Adrenal gland (tissue), 12 donors: ENCODE measurements around the gene TM4SF18. TPM values are rescaled to one million over a fixed set of nuclear protein-coding genes. Genes with fewer than 3 reads are reported as not detected.
A peak's percentile ranks its signal among the peaks of the same experiment; 100 is the strongest.

Experiments used
- DNase-seq, 7 donors: peaks; one replicate each; pipeline ENCODE4 v3.0.0-alpha.2; 2019 to 2020
- H3K27ac ChIP-seq, 5 donors: fragments of 200-600 bp; sonication (generic) in 4 of 5; 1 replicate in 3 of 5; 2 replicates in 2 of 5; pipeline versions ENCODE4 v1.5.1 to v1.8.0; 2016 to 2020; ENCODE audit warnings: mild to moderate bottlenecking in 1 of 5
- H3K27me3 ChIP-seq: fragments of 200-600 bp; 2 replicates; pipeline ENCODE4 v1.8.0; 2021
- H3K36me3 ChIP-seq, 2 donors: fragments of 200-600 bp; replicated peaks in 1 of 2; 1 replicate in 1 of 2; 2 replicates in 1 of 2; pipeline versions ENCODE4 v1.5.1 to v1.8.0; 2018 to 2022
- H3K4me1 ChIP-seq, 2 donors: fragments of 200-600 bp; replicated peaks in 1 of 2; 1 replicate in 1 of 2; 2 replicates in 1 of 2; pipeline versions ENCODE4 v1.5.1 to v1.8.0; 2018 to 2021
- H3K4me3 ChIP-seq, 4 donors: fragments of 200-600 bp; sonication (generic) in 3 of 4; one replicate each; pipeline ENCODE4 v1.5.1; 2016 to 2018
- H3K9me3 ChIP-seq, 3 donors: fragments of 200-600 bp; sonication (generic) in 1 of 3; replicated peaks in 1 of 3; 1 replicate in 2 of 3; 2 replicates in 1 of 3; pipeline versions ENCODE4 v1.5.1 to v1.8.0; 2016 to 2021
- CTCF ChIP-seq, 6 experiments: fragments of 450-650 bp in 4 of 6; fragments of 200-600 bp in 2 of 6; sonication (generic) in 1 of 6; IDR thresholded peaks; 1 replicate in 5 of 6; 2 replicates in 1 of 6; pipeline versions ENCODE4 v1.5.1 to v1.8.0; 2016 to 2021; ENCODE audit warnings: antibody characterized with exemption in 6 of 6, mild to moderate bottlenecking in 2 of 6, moderate library complexity in 1 of 6
- POLR2A ChIP-seq, 2 donors: fragments of 450-650 bp; IDR thresholded peaks; one replicate each; pipeline ENCODE4 v1.6.1; 2017; ENCODE audit warnings: antibody characterized with exemption in 2 of 2, mild to moderate bottlenecking in 2 of 2, moderate library complexity in 1 of 2
- WGBS, 4 donors: extraction: QIAGEN DNeasy Blood & Tissue Kit in 2 of 4; methylation state at CpG; one replicate each; pipeline versions ENCODE4 v1.1.5 to v1.1.7; 2013 to 2017; 5-methylcytosine and 5-hydroxymethylcytosine counted together
- intact Hi-C, 2 donors: fragments of 100-400 bp; cut with DNase I; formaldehyde crosslinking; loops; one replicate each; pipeline versions ENCODE4 v1.14.1 to v1.15.0; 2022 to 2023
- polyA plus RNA-seq, 3 donors: library from polyadenylated mRNA; stranded (reverse); fragments of 200-250 nt in 2 of 3; fragments of 350-450 nt in 1 of 3; fragmentation: Illumina TruSeq in 1 of 3; extraction: RNeasy Lipid Tissue Mini Kit (QIAGEN cat#74804) in 1 of 3; gene quantifications; one replicate each; pipeline ENCODE4 v1.2.3, GENCODE V29; 2013 to 2014
- total RNA-seq, 9 donors: library from RNA; depleted of rRNA in 4 of 9; stranded (reverse); fragments of >200 nt in 4 of 9; fragments of 120-200 nt in 1 of 9; fragmentation: NEBNext Ultra II Directional in 1 of 9; extraction: Animal tissue kit (Norgen Biotek cat#: 25700) in 1 of 9; gene quantifications; one replicate each; pipeline versions ENCODE4 v1.1.0 to v1.2.4, GENCODE V29; 2013 to 2023
- donor health status: healthy with polysubstance abuse.
- donor health status: Bipolar disorder and iron deficiency.
- donor health status: DM: yes; HTN: yes; CAD: no.
- donor health status: DM: no; HTN: no; CAD: no.
- donor health status: DM: no; HTN: no; CAD: no.
- donor health status: DM: yes; HTN: yes; CAD: no.

Gene TM4SF18
- total and polyA plus RNA-seq, 12 donors, result 2.4 to 24.9 (median 13.7) TPM

GRCh38 chr3:149305376-149305775 is 28.1 kb downstream of the TM4SF18 start:
- Histone ChIP-seq H3K27ac (no peak overlapping the region), H3K4me1 (peaks cover 2 to 5% of the 10 kb centered on the region in 2 donors), H3K9me3 (no peaks in the 10 kb centered on the region), H3K36me3 (no peaks in the 10 kb centered on the region), H3K4me3 (no peak overlapping the region), H3K27me3 (no peaks in the 10 kb centered on the region)
- TF ChIP-seq CTCF (IDR thresholded peaks at IDR 0.05) (no peak), POLR2A (IDR thresholded peaks at IDR 0.05) (no peak)
- intact Hi-C loops, result no loop called here
- no peak for DNase-seq
- WGBS, 4 donors, result 96 to 98% (median 98%) methylated on average over 2 of the region's 2 CpGs

GRCh38 chr3:149299938-149300801 is 33.3 kb downstream of the TM4SF18 start:
- H3K4me1 ChIP-seq, result peaks cover 15 to 17% of the 10 kb centered on the region in 2 donors
- no peaks in the 10 kb centered on the region for H3K36me3 ChIP-seq
- H3K27ac ChIP-seq, result peak overlapping the region; percentile 2 to 83 (median 60)
- DNase-seq, result peak in 6 of 7 donors; percentile 47 to 75 (median 66)
- no peak overlapping the region for H3K4me3 ChIP-seq
- intact Hi-C loops, result no loop called here
- H3K9me3 ChIP-seq, result no peaks in the 10 kb centered on the region
- 19 to 32% (median 23%) methylated on average over 5 of the region's 5 CpGs for WGBS, 4 donors
- H3K27me3 ChIP-seq, result no peaks in the 10 kb centered on the region
- TF ChIP-seq POLR2A (IDR thresholded peaks at IDR 0.05), result no peak
- no peak for TF ChIP-seq CTCF (IDR thresholded peaks at IDR 0.05)

GRCh38 chr3:149296972-149297371 is 36.5 kb downstream of the TM4SF18 start:
- DNase-seq, result no peak
- Histone ChIP-seq H3K27me3 (no peaks in the 10 kb centered on the region), H3K9me3 (no peaks in the 10 kb centered on the region), H3K4me3 (no peak overlapping the region), H3K27ac (no peak overlapping the region), H3K36me3 (no peaks in the 10 kb centered on the region), H3K4me1 (peaks cover 15 to 17% of the 10 kb centered on the region in 2 donors)
- intact Hi-C loops, result no loop called here
- 76 to 91% (median 82%) methylated on average over 2 of the region's 2 CpGs for WGBS, 4 donors
- TF ChIP-seq POLR2A (IDR thresholded peaks at IDR 0.05) (no peak), CTCF (IDR thresholded peaks at IDR 0.05) (no peak)

DNA sequence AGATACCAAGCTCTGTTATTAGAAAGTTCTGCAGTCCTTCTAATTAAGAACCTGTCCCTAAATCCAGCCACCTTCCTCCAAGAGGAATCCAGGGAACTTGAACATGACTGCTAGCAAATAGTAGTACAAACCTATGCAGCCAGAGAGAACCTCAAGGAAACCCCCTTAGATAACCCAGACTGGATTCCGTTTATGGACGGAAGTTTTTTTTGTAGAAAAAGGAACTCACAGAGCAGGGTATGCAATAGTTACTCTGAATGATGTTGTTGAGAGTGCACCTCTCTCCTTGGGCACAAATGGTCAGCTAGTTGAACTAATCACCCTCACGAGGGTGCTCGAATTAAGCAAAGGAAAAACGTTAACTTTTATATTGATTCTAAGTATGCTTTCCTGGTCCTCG is 40.8 kb downstream of the TM4SF18 start:
- 46 to 72% (median 55%) methylated on average over 6 of the region's 6 CpGs for WGBS, 4 donors
- H3K4me3 ChIP-seq, result no peak overlapping the region
- no peaks in the 10 kb centered on the region for H3K27me3 ChIP-seq
- H3K27ac ChIP-seq, result no peak overlapping the region
- H3K9me3 ChIP-seq, result no peaks in the 10 kb centered on the region
- no peaks in the 10 kb centered on the region for H3K36me3 ChIP-seq
- no peak for DNase-seq
- H3K4me1 ChIP-seq, result no peaks in the 10 kb centered on the region
- intact Hi-C loops, result no loop called here
- no peak for TF ChIP-seq POLR2A (IDR thresholded peaks at IDR 0.05)
- TF ChIP-seq CTCF (IDR thresholded peaks at IDR 0.05), result no peak
